GM21515 (cell line): Measurements from ENCODE around the gene HACD3.
"Not testable (repeated sequence)": the region's sequence is repeated elsewhere in the genome, so short reads cannot be mapped to it uniquely, and the experiment has no call there.

ENCODE experiments used
- ATAC-seq: cut with Tn5 transposase; IDR thresholded peaks from one replicate; pipeline ENCODE4 v1.9.1; 2021; ENCODE audit not compliant: unreplicated experiment

HACD3 gene

DNA sequence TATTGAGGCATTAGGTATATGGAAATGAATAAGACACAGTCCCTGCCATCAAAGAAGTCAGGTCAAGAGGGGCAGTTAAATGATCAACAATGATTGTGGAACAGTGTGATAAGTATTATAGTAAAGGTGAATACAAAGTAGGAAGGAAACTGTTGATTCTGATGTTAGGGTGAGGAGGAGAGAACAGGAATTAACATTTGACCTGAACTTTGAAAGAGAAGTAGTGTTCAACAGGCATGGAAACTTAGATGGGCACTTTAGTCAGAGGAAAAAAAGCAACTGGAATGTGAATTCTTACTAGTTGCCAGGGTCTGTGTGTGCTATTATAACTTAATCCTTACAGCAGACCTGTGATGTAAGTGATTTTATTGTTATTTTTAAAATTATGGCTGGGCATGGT lies 17.6 kb downstream of the HACD3 start:
- ATAC-seq = no peak

DNA sequence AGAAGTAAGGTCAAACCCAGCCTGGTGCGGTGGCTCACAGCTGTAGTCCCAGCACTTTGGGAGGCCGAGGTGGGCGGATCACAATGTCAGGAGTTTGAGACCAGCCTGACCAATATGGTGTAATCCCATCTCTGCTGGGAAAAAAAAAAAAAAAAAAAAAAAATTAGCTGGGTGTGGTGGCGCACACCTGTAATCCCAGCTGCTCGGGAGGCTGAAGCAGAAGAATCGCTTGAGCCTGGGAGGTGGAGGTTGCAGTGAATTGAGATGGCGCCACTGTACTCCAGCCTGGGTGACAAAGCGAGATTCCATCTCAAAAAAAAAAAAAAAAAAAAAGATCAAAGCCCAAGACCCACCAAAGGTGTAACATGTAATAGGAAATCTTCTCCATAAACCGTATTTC lies 19.0 kb downstream of the HACD3 start:
- ATAC-seq = not testable (repeated sequence)

DNA sequence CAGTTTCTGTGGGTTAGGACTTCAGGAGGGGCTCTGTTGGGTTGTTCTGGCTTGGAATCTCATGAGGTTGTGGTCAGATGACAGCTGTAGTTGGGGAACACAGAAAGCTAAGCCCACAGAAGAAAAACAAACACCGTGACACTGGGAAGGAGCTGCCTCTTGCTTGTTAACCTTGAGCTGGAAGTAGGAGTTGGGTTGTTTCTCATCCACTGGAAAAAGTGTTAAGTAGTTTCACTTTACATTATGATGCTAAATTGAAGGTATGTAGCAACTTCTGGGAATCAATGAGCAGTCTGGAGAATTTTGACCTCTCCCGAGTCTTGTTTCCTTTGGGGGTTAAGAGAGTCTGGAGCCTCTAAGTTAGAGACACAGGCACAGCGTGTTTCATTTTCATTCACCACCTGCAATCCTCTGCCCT lies 20.4 kb downstream of the HACD3 start:
- no peak for ATAC-seq

DNA sequence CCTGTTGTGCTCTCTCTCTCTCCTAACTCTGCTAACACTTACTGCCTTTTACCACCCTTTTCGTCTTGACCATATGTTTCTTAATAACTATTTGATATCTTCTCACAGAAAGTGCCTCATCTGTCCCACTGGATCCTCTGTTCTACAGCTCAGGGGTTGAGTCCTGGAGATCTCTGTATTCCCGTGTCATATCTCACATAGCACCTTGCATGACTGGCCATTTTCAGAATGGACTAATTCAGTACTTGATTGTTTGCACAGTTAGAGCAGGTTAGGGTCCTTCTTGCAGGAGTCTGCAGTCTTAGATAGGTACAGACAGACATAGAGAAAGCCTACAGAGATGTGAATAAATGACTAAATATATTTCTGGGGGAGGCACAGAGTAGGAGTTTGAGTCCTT lies 20.9 kb downstream of the HACD3 start:
- ATAC-seq = no peak

- not testable (repeated sequence) for ATAC-seq
Observed at GRCh38 chr15:65552851-65553250, 22.6 kb downstream of the HACD3 start.

GRCh38 chr15:65553691-65554090 lies 23.4 kb downstream of the HACD3 start:
- ATAC-seq = no peak

DNA sequence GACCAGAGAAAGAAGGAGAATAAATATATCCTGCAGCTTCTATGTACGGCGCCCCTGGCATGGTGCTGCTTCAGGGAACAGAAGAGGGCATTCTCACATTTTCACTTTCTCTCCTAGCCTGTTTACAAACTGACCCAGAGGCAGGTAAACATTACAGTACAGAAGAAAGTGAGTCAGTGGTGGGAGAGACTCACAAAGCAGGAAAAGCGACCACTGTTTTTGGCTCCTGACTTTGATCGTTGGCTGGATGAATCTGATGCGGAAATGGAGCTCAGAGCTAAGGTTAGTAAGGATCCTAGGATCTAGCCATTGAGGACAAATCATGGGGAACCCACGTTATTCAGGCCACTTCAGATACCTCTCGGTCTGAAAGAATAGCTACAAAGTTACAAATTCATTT lies 26.4 kb downstream of the HACD3 start:
- ATAC-seq = no peak

GRCh38 chr15:65558336-65558735 lies 28.1 kb downstream of the HACD3 start:
- no peak for ATAC-seq

DNA sequence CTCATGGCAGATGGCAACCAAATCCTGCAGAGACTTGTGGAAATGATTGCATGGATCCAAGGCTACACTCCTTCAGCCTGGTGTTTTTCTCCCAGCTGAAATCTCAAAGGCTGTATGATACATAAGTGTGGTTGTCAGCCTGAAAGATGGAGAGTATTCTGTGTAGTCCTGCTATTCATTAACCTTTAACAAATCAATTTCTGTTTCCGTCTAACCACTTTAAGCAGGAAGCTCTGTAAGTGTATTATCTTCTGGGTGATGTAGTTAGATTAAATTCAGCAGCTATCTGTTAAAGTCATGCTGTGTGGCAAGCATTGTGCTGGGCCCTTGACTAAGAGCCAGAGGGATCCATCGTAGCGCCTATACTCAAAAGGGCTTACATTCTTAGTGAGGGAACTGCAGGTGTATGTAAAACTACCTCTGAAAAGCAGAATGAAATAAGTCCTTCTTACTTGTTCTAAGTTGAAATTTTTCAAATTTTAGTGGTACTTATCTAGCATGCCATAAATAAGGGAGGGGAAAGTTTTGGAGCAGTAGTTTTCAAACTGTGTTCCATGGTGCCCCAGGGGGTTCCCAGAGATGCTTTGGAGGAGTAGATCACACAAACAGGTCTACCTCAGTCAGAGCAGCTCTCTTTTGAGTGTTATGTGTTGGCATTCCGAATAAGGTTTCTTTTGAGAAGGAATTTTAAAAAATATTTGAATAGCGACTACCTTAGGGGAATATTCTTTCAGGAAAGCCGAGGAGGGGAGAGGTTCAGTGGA lies 28.9 kb downstream of the HACD3 start:
- ATAC-seq = no peak

- ATAC-seq = no peak
Observed at GRCh38 chr15:65559941-65560340, 29.7 kb downstream of the HACD3 start.

DNA sequence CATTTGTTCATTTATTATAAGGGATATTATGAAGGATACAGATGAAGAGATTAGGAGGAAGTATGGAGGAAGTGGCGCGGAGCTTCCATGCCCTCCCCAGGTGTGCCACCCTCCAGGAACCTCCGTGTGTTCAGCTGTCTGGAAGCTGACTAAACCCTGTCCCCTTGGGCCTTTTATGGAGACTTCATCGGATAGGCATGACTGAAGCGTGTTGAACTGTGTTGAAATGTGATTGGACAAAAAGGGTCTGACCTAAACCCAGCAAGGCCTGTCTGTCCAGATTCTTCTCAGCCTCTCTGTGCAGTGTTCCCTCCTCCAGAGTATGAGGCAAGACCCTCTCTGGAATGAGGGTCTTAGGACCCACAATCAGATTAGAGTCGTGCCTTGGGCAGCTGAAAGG lies 31.7 kb downstream of the HACD3 start:
- no peak for ATAC-seq

- ATAC-seq = no peak
Observed at GRCh38 chr15:65569728-65570127, 39.5 kb downstream of the HACD3 start.

DNA sequence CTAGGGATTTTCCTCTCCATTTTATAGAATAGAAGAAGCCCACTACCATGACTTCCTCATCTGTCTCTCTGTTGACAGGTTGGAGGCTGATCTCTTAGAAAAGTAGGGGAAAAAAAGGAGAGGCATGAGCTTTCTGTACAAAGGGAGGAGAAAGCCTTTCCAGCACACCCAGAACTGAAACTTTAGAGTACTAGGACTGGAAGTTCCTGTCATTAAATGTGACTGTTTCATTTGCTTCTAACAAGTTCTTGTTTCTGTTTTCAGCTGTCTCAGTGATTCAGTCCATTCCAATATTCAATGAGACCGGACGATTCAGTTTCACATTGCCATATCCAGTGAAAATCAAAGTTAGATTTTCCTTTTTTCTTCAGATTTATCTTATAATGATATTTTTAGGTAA lies 41.7 kb downstream of the HACD3 start:
- no peak for ATAC-seq

DNA sequence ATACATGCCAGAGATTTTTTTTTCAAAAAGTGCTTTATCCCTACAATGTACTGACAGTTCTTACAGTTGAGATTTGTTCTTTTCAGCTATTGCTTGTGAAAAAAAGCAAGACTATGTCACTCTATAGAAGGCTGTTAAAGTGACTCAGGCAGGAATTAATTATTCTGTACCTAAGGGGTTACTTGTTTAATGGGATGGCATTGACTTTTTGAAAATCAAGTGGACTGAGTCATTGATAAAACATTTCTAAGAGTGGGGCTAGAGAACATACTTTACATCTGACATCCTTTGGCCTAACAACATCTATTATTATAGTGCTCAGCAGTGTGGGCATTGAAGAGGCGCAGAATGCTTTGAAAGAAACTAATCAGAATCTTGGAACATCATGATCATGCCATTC lies 46.4 kb downstream of the HACD3 start:
- ATAC-seq = no peak

- no peak for ATAC-seq
Observed at GRCh38 chr15:65577129-65577996, 47.1 kb downstream of the HACD3 start.

- ATAC-seq = no peak
Observed at GRCh38 chr15:65578904-65579728, 48.9 kb downstream of the HACD3 start.

- no peak for ATAC-seq
Observed at GRCh38 chr15:65579762-65580161, 49.5 kb downstream of the HACD3 start.

DNA sequence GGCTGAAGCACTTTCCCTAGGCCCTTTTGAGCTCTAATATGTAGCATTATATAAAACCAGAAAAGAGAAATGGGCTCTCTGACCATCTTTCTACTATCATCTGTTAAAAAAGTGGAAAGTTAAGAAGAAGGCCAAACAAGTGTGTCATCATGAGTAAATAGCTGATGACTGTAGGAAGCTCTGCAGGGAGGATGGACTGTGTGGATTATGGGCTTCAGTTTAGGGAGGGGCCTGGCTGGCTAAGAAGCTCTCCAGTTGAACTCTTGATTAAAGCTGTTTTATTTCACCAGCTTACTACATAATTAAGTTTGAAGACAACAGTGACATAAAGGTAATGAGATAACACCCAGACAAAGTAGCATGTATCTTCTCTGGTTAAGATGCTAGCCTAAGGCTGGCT lies 50.0 kb downstream of the HACD3 start:
- no peak for ATAC-seq

- ATAC-seq = peak; percentile 56
Observed at GRCh38 chr15:65583701-65584100, 53.4 kb downstream of the HACD3 start.

DNA sequence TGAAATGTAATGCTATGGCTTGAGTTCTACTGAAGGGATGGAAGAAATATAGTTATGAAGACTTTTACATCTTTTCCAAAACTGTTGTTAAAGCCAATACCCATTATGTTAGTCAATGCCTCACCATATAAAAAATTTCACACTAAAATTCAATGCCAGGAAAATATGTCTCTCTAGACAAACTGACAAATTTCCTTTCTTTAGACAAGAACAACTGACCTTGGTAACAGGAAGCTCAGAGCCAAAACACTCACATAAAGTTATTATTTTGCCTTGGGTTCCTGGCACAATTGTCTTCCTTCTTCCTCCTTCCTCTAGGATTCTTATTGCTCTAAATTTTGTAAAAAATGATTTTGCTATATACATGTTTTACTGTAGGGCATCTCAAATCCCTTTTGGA lies 54.0 kb downstream of the HACD3 start:
- no peak for ATAC-seq

DNA sequence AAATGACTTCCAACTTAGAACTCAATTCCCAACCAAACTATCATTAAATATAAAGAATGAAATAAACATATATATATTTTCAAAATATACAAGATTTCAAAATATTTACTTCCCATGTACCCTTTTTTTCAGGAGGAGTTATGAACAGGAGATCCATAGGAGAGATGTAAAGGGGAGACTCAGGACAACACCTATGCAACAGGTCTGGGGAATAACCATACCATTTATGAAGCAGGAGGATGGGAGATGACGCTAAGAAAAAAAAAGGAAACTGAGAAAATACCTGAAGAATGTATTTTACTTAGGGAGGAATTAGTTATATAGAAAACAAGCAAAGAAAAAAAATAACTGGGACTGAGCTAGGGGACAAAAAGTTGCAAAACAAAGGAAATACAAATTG lies 56.8 kb downstream of the HACD3 start:
- no peak for ATAC-seq
